OCI-LY3 (cell line): ENCODE measurements around the gene RBM8A.

ENCODE experiments used
- EZH2phosphoT487 ChIP-seq: fragments of 200-600 bp; shearing (Covaris generic); IDR thresholded peaks from 2 replicates; pipeline ENCODE4 v1.6.1; 2018; ENCODE audit warnings: antibody characterized with exemption, mixed run types, low read depth
- TF ChIP-seq, protein P1 (sequence below): fragments of 200-600, 300-600 bp; sonication (generic); IDR thresholded peaks from 2 replicates; pipeline ENCODE4 v1.5.1; 2014; ENCODE audit warnings: antibody characterized with exemption, low read length, low read depth

DNA sequence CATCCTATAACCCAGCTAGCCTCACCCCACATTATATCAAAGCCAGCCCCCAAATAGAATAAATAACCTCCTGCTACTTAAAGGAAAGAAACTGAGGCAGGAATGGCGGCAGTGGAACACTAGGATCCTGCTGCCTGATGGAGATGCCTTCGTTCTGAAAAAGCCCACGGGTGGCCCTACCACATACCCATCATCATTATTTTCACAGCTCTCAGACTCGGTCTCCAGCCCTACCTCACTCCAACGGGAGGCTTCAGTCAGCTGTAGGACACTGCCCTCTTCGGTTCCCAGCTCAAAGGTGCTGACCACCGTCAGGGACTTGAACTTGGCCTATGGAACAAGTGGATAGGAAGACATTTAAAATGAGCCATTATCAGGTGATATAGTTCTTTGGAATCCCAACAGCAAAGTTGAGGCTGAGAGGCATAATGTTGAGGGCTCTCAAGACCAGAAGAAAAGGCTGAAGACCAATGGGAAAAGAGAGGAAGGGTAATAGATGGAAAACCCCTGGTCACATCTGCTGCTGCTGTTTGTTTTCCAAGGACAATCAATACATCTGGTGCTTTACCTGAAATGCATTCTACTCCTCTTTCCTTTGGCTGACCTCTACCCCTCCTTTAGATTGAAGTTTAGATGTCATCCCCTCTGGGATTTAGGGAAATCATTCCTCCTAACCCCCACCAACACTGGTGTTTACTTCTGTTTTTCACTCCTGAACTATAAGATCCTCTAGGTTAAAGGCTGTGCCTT lies 33.8 kb downstream of the RBM8A start:
- TF ChIP-seq, protein P1, sequence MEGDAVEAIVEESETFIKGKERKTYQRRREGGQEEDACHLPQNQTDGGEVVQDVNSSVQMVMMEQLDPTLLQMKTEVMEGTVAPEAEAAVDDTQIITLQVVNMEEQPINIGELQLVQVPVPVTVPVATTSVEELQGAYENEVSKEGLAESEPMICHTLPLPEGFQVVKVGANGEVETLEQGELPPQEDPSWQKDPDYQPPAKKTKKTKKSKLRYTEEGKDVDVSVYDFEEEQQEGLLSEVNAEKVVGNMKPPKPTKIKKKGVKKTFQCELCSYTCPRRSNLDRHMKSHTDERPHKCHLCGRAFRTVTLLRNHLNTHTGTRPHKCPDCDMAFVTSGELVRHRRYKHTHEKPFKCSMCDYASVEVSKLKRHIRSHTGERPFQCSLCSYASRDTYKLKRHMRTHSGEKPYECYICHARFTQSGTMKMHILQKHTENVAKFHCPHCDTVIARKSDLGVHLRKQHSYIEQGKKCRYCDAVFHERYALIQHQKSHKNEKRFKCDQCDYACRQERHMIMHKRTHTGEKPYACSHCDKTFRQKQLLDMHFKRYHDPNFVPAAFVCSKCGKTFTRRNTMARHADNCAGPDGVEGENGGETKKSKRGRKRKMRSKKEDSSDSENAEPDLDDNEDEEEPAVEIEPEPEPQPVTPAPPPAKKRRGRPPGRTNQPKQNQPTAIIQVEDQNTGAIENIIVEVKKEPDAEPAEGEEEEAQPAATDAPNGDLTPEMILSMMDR, result no peak
- TF ChIP-seq EZH2phosphoT487, result no peak
